ENCODE data around the gene SLC38A1. TPM values are rescaled to one million over a fixed set of nuclear protein-coding genes. Genes with fewer than 3 reads are reported as not detected.
"Not testable (repeated sequence)": the region's sequence is repeated elsewhere in the genome, so short reads cannot be mapped to it uniquely, and the experiment has no call there.

SLC38A1 gene
- total RNA-seq, 1 donor from 2014 or later = 63.2 TPM

DNA sequence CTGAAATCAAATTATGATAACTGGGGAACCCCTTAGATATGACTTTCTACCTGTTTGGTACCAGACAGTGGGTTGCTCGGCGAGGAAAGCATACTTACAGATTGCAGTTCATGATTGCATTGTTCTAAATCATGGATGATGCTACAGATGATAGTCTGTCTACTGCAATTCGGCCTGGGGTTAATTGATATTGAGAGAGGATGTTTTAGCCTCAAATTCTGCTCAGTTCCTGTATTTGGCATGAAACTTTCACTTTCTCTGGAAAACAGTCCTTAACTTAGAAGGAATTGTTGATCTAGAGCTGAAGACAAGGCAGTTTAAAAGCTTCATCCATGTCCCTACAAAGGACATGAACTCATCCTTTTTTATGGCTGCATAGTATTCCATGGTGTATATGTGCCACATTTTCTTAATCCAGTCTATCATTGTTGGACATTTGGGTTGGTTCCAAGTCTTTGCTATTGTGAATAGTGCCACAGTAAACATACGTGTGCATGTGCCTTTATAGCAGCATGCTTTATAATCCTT, 106.2 kb downstream of the SLC38A1 start:
- H3K9me3 ChIP-seq (ENCODE audit: control insufficient read depth in 3 of 3, low read length in 3 of 3); H3K4me1 ChIP-seq (ENCODE audit: control insufficient read depth in 3 of 3, insufficient read depth in 3 of 3, low read length in 3 of 3): not testable (repeated sequence)

DNA sequence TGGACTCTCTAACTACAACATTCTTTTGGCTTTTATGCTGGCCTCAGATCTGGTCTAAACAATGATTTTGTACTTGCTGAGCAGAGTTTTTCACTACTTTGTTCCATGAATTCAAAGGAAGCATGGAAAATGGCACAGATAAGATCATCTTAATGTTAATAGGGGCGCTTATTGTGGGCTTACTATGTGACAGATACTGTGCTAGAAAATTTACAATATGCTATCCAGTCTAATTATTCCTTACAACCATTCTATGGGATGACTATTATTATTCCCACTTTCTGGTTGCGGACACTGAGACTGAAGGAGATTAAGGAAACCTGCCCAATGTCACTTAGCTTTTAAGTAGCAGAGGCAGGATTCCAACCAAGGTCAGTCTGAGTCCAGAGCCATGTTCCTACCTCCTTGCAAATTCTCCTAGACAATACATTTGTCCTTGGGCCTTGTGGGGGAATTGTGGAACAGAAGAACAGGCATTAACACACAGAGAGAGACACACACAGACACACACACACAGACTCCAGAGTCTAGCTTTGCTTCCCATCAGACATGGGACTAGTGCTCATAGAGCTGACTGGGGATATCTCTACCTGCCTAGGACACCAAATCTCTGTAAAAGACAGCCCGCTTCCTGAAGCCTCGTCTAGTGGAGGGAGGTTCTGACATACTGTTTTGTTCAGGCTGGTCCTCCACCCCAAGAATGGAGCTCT, 107.7 kb downstream of the SLC38A1 start:
- H3K27me3 ChIP-seq (ENCODE audit: control insufficient read depth in 3 of 3, insufficient read depth in 3 of 3, low read length in 3 of 3) = no peaks in the 10 kb centered on the region
- no peaks in the 10 kb centered on the region for H3K36me3 ChIP-seq (ENCODE audit: control insufficient read depth in 3 of 3, insufficient read depth in 3 of 3, low read length in 3 of 3)
- no peak overlapping the region for H3K27ac ChIP-seq (ENCODE audit: low read depth, low read length)
- no peak overlapping the region for H3K4me3 ChIP-seq (ENCODE audit: low read length in 3 of 3)
- H3K9me3 ChIP-seq (ENCODE audit: control insufficient read depth in 3 of 3, low read length in 3 of 3) = no peaks in the 10 kb centered on the region
- H3K4me1 ChIP-seq (ENCODE audit: control insufficient read depth in 3 of 3, insufficient read depth in 3 of 3, low read length in 3 of 3) = peaks cover 0 to 8% (median 0%) of the 10 kb centered on the region in 3 donors
- no peak overlapping the region for H3K9ac ChIP-seq (ENCODE audit: low read depth in 1 of 3, low read length in 3 of 3)

More for the DNA sequence above, 106.2 kb downstream of the SLC38A1 start:
- H3K9ac ChIP-seq (ENCODE audit: low read depth in 1 of 3, low read length in 3 of 3); H3K4me3 ChIP-seq (ENCODE audit: low read length in 3 of 3); H3K36me3 ChIP-seq (ENCODE audit: control insufficient read depth in 3 of 3, insufficient read depth in 3 of 3, low read length in 3 of 3); H3K27ac ChIP-seq (ENCODE audit: low read depth, low read length); H3K27me3 ChIP-seq (ENCODE audit: control insufficient read depth in 3 of 3, insufficient read depth in 3 of 3, low read length in 3 of 3): not testable (repeated sequence)

DNA sequence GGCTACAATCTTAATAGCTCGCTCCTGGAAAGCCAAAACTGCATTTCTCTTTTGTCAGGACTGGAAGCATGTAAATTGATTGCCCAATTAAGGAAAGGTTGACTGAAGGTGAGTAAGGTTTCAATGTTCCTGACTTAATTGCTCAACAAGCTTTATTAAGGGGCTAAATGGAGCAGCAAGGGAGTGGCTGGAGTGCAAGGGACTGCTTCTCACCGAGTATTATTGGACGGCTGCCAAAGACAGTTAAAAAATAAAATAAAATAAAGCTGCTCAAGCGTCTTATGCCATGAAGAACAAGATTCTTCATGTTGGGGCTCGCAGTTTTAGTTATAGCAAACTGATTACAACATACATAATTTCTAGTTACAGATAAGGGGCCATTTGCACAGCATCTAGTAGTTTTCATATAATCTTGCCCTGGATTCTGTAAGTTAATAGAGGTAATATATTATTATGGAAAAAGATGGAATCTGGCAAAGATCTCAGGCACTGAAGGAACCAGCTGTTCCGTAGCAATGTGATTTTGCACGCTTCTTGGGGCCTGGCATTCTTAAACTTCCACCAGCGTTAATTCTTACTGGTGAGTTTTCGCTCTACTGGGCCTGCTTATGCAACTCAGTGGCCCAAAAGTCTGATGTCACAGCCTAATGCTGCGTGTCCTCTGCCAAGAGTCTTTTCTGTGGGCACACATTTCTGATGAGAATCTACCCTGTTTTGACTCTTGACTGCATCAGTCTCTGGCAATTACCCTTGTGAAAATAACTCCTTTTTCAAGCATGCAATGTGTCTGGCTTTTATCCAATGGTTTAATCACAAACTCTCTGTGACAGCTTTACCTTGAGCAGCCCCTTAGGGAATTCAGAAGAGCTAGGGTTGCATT, 108.5 kb downstream of the SLC38A1 start:
- H3K27ac ChIP-seq (ENCODE audit: low read depth, low read length) = no peak overlapping the region
- H3K36me3 ChIP-seq (ENCODE audit: control insufficient read depth in 3 of 3, insufficient read depth in 3 of 3, low read length in 3 of 3) = no peaks in the 10 kb centered on the region
- H3K27me3 ChIP-seq (ENCODE audit: control insufficient read depth in 3 of 3, insufficient read depth in 3 of 3, low read length in 3 of 3) = no peaks in the 10 kb centered on the region
- H3K4me3 ChIP-seq (ENCODE audit: low read length in 3 of 3) = no peak overlapping the region
- no peaks in the 10 kb centered on the region for H3K9me3 ChIP-seq (ENCODE audit: control insufficient read depth in 3 of 3, low read length in 3 of 3)
- no peak overlapping the region for H3K9ac ChIP-seq (ENCODE audit: low read depth in 1 of 3, low read length in 3 of 3)
- H3K4me1 ChIP-seq (ENCODE audit: control insufficient read depth in 3 of 3, insufficient read depth in 3 of 3, low read length in 3 of 3) = peaks cover 0 to 8% (median 0%) of the 10 kb centered on the region in 3 donors

DNA sequence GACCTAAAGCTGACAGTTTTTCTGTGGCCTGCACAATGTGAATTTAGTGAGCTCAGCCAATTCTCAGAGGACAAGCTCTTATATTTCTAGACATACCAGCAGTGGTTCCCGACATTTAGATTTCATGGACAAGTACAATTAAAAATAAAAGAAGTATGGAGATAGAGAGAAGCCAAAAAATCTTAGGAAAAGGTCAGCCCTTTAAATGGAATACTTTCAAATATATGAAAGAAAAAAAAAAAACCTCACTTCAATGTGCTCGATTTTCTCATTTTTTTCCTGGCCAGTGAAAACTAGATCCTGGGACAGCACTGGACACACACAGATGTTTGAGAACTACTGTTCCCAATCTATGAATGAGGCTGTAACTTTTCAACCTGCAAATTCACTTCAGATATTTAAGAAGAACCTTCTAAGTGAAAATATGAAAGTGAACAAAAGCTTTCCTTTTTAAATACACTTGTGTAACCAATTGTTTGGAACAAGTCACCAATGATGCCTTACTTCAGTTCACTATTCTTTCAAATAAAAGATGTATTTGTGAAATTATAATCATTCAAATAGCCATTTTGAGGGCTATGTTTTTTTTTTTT, 109.4 kb downstream of the SLC38A1 start:
- no peaks in the 10 kb centered on the region for H3K27me3 ChIP-seq (ENCODE audit: control insufficient read depth in 3 of 3, insufficient read depth in 3 of 3, low read length in 3 of 3)
- no peaks in the 10 kb centered on the region for H3K36me3 ChIP-seq (ENCODE audit: control insufficient read depth in 3 of 3, insufficient read depth in 3 of 3, low read length in 3 of 3)
- H3K9me3 ChIP-seq (ENCODE audit: control insufficient read depth in 3 of 3, low read length in 3 of 3) = no peaks in the 10 kb centered on the region
- H3K9ac ChIP-seq (ENCODE audit: low read depth in 1 of 3, low read length in 3 of 3) = no peak overlapping the region
- H3K4me1 ChIP-seq (ENCODE audit: control insufficient read depth in 3 of 3, insufficient read depth in 3 of 3, low read length in 3 of 3) = peaks cover 0 to 8% (median 0%) of the 10 kb centered on the region in 3 donors
- H3K27ac ChIP-seq (ENCODE audit: low read depth, low read length) = no peak overlapping the region
- no peak overlapping the region for H3K4me3 ChIP-seq (ENCODE audit: low read length in 3 of 3)

DNA sequence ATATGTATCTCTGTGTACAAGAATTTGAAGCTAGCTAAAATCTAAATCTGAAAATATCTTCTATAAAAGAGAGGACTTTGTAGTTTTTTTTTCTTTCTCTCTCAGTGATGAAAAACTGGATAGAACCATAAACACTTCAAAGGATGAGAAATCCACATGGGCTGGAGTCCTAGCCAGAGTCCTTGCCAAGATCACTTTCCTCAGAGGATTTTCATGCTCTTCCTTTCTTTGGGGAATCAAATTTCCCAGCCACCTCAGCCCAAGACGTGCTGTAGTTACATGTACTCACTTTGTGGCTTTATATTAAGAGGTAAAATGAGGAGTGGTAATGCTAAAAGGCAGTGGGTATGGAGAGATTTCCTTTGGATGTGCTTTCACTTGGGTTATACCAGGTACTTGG, 110.3 kb downstream of the SLC38A1 start:
- H3K27me3 ChIP-seq (ENCODE audit: control insufficient read depth in 3 of 3, insufficient read depth in 3 of 3, low read length in 3 of 3) = no peaks in the 10 kb centered on the region
- H3K27ac ChIP-seq (ENCODE audit: low read depth, low read length) = no peak overlapping the region
- no peaks in the 10 kb centered on the region for H3K9me3 ChIP-seq (ENCODE audit: control insufficient read depth in 3 of 3, low read length in 3 of 3)
- peaks cover 0 to 8% (median 0%) of the 10 kb centered on the region in 3 donors for H3K4me1 ChIP-seq (ENCODE audit: control insufficient read depth in 3 of 3, insufficient read depth in 3 of 3, low read length in 3 of 3)
- no peak overlapping the region for H3K9ac ChIP-seq (ENCODE audit: low read depth in 1 of 3, low read length in 3 of 3)
- no peak overlapping the region for H3K4me3 ChIP-seq (ENCODE audit: low read length in 3 of 3)
- no peaks in the 10 kb centered on the region for H3K36me3 ChIP-seq (ENCODE audit: control insufficient read depth in 3 of 3, insufficient read depth in 3 of 3, low read length in 3 of 3)

DNA sequence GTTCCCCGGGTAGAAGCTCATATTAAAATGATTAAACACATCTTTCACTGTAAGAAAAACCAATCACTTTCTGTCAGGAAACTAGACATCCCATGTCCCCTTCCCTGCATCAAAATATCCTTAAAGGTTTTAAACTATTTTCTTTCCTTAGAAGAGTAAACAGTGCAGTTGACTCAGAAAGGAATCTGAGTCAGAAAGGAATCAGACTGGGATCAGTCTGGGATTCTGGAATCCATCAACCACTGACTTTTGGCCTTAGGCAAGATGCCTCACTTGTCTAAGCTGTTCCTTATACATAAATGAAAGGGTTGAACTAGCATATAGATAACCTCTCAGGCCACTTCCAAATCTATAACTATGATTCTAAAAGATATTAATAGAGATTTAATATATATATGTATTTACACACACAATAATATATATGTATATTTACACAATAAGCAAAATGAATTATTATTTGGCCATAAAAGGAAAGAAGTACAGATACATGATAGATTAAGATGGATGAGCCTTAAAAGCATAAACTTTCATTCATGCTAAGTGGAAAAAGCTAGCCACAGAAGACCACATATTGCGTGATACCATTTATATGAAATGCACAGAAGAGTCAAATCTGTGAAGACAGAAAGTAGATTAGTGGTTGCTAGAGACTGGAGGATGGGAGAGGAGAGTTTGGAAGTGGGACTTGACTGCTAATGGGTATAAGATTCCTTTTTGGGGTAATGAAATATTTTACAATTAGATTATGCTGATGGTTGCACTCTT, 114.4 kb downstream of the SLC38A1 start:
- Histone ChIP-seq H3K9ac (ENCODE audit: low read depth in 1 of 3, low read length in 3 of 3) (no peak overlapping the region), H3K9me3 (ENCODE audit: control insufficient read depth in 3 of 3, low read length in 3 of 3) (no peaks in the 10 kb centered on the region), H3K36me3 (ENCODE audit: control insufficient read depth in 3 of 3, insufficient read depth in 3 of 3, low read length in 3 of 3) (no peaks in the 10 kb centered on the region), H3K27me3 (ENCODE audit: control insufficient read depth in 3 of 3, insufficient read depth in 3 of 3, low read length in 3 of 3) (no peaks in the 10 kb centered on the region), H3K27ac (ENCODE audit: low read depth, low read length) (no peak overlapping the region), H3K4me1 (ENCODE audit: control insufficient read depth in 3 of 3, insufficient read depth in 3 of 3, low read length in 3 of 3) (no peaks in the 10 kb centered on the region), H3K4me3 (ENCODE audit: low read length in 3 of 3) (no peak overlapping the region)

DNA sequence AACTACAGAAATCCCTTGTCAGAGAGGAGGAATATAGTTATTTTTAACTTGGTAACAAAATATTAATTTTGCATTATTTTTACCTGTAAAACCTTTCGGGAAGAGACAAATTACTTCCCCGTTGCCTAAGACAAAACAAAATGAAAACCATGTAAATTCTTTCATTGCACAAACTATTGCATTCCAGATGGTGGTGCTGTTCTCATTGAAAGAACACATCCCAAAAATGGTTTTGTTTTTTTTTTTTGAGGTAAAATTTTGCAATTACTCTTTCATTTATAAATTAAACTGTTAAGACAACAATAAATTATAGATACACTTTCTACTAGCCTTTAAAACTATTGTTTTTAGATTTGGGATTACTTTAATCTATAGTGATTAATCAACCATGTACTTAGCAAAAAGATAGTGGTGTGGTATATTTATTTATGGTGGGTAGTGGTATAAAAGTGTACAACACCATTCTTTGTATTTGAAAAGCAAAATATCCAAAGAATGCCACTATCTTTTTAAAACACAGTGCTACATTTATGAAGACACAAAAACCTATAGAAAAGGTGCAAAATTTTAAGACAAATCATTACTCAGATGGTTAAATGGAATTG, 115.5 kb downstream of the SLC38A1 start:
- Histone ChIP-seq H3K36me3 (ENCODE audit: control insufficient read depth in 3 of 3, insufficient read depth in 3 of 3, low read length in 3 of 3) (no peaks in the 10 kb centered on the region), H3K9me3 (ENCODE audit: control insufficient read depth in 3 of 3, low read length in 3 of 3) (no peaks in the 10 kb centered on the region), H3K27ac (ENCODE audit: low read depth, low read length) (no peak overlapping the region), H3K4me3 (ENCODE audit: low read length in 3 of 3) (no peak overlapping the region), H3K4me1 (ENCODE audit: control insufficient read depth in 3 of 3, insufficient read depth in 3 of 3, low read length in 3 of 3) (no peaks in the 10 kb centered on the region), H3K27me3 (ENCODE audit: control insufficient read depth in 3 of 3, insufficient read depth in 3 of 3, low read length in 3 of 3) (no peaks in the 10 kb centered on the region), H3K9ac (ENCODE audit: low read depth in 1 of 3, low read length in 3 of 3) (no peak overlapping the region)

DNA sequence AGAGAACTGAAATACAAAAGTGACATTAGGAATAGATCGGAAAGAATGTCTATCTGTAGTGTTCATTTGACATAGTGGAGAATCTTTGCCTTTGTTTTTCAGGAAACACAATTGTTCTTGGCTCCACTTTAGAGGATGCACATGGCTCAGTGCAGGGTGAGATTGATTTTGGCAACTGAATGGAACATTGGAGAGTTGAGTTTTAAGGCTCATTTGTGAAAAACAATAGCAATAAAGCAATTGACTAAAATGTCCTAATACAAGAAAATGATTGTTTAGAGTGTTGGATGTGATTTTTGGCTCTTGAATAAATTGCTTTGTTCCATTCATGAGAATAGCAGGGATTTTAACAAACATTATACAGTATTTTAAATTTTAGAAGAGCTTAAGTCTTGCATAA, 116.4 kb downstream of the SLC38A1 start:
- Histone ChIP-seq H3K27me3 (ENCODE audit: control insufficient read depth in 3 of 3, insufficient read depth in 3 of 3, low read length in 3 of 3) (no peaks in the 10 kb centered on the region), H3K9me3 (ENCODE audit: control insufficient read depth in 3 of 3, low read length in 3 of 3) (no peaks in the 10 kb centered on the region), H3K27ac (ENCODE audit: low read depth, low read length) (no peak overlapping the region)

DNA sequence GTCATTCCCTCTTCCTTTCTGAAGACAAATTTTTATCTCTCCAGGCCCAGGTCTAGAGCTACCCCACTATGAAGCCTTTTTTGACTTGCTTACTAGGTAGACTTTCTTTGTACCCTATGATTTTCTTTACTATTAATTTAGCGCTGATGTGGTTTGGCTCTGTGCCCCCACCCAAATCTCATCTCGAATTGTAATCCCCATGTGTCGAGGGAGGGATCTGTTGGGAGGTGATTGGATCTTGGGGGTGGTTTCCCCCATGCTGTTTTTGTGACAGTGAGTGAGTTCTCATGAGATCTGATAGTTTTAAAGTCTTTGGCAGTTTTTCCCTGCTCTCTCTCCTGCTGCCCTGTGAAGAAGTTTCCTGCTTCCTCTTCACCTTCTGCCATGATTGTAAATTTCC, 118.1 kb downstream of the SLC38A1 start:
- Histone ChIP-seq H3K27ac (ENCODE audit: low read depth, low read length) (no peak overlapping the region), H3K4me1 (ENCODE audit: control insufficient read depth in 3 of 3, insufficient read depth in 3 of 3, low read length in 3 of 3) (no peaks in the 10 kb centered on the region), H3K27me3 (ENCODE audit: control insufficient read depth in 3 of 3, insufficient read depth in 3 of 3, low read length in 3 of 3) (no peaks in the 10 kb centered on the region)

More for the DNA sequence above, 116.4 kb downstream of the SLC38A1 start:
- Histone ChIP-seq H3K4me1 (ENCODE audit: control insufficient read depth in 3 of 3, insufficient read depth in 3 of 3, low read length in 3 of 3) (no peaks in the 10 kb centered on the region), H3K36me3 (ENCODE audit: control insufficient read depth in 3 of 3, insufficient read depth in 3 of 3, low read length in 3 of 3) (no peaks in the 10 kb centered on the region), H3K9ac (ENCODE audit: low read depth in 1 of 3, low read length in 3 of 3) (no peak overlapping the region), H3K4me3 (ENCODE audit: low read length in 3 of 3) (no peak overlapping the region)

More for the DNA sequence above, 118.1 kb downstream of the SLC38A1 start:
- Histone ChIP-seq H3K9ac (ENCODE audit: low read depth in 1 of 3, low read length in 3 of 3) (no peak overlapping the region), H3K9me3 (ENCODE audit: control insufficient read depth in 3 of 3, low read length in 3 of 3) (no peaks in the 10 kb centered on the region), H3K4me3 (ENCODE audit: low read length in 3 of 3) (no peak overlapping the region), H3K36me3 (ENCODE audit: control insufficient read depth in 3 of 3, insufficient read depth in 3 of 3, low read length in 3 of 3) (no peaks in the 10 kb centered on the region)
